ENCODE measurements around the gene PGAP6. TPM values are rescaled to one million over a fixed set of nuclear protein-coding genes. Genes with fewer than 3 reads are reported as not detected.

PGAP6 gene
- total and polyA plus RNA-seq, 2 of the 8 experiments (the other 6 are each of a cell fraction or from before 2014, with no cell fraction given) = 86.8 to 364 TPM

DNA sequence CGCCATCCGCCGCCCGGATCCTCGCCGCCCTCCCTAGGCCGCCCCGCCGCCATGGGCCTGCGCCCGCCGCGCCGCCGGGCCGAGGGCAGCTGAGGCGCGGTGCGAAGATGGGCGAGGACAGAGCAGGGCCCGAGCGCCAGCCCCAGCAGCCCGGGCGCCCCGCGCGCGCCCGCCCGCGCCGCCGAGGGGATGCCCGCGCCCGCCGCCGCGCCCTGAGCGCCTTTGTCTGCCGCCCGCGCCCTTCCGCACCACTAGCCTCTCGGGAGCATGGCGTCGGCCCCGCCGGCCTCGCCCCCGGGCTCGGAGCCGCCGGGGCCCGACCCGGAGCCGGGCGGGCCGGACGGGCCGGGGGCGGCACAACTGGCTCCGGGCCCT, 43.9 kb upstream of the PGAP6 start:
- Histone ChIP-seq H3K14ac (ENCODE audit: insufficient read length) (no peak overlapping the region), H2BK120ac (replicated peaks; ENCODE audit: low read depth, low read length) (no peak overlapping the region), H3K23ac (ENCODE audit: insufficient read length) (no peak overlapping the region), H3K23me2 (ENCODE audit: low read depth, low read length) (peaks cover 13% of the 10 kb centered on the region; the same call in 1 of the 2 replicates), H3K9me3 (ENCODE audit: insufficient read depth in 2 of 2, low read depth in 1 of 2, low read length in 1 of 2) (no peaks in the 10 kb centered on the region), H2BK20ac (ENCODE audit: low read length) (no peak overlapping the region), H2BK5ac (ENCODE audit: low read depth, low read length) (no peak overlapping the region), H2BK12ac (ENCODE audit: low read depth, low read length) (no peak overlapping the region), H4K91ac (replicated peaks; ENCODE audit: insufficient read length, low read length) (no peak overlapping the region), H3K4me2 (ENCODE audit: insufficient read depth in 1 of 2, low read depth in 2 of 2, low read length in 2 of 2) (peak overlapping the region; percentile 86 to 99; a peak in 2 of 4 replicates), H3K4me3 (ENCODE audit: extremely low read depth in 1 of 4, insufficient read depth in 2 of 4, low read depth in 3 of 4, low read length in 4 of 4) (peak overlapping the region in 3 of 4 experiments; percentile 60 to 97 (median 68); a peak in 5 of 8 replicates), H3K9ac (replicated peaks in 1 of 4; ENCODE audit: extremely low read depth in 1 of 4, low read depth in 3 of 4, low read length in 3 of 4) (peak overlapping the region in 3 of 4 experiments; percentile 62 to 75 (median 71); a peak in 3 of 7 replicates), H3K18ac (ENCODE audit: extremely low read depth, low read length) (no peak overlapping the region), H2AK5ac (ENCODE audit: low read depth, low read length) (no peak overlapping the region), H3K36me3 (ENCODE audit: control insufficient read depth in 2 of 4, insufficient read depth in 4 of 4, low read length in 3 of 4) (no peaks in the 10 kb centered on the region), H4K20me1 (replicated peaks in 1 of 2; ENCODE audit: control insufficient read depth in 1 of 2, insufficient read depth in 2 of 2, low read length in 2 of 2) (peaks cover 4 to 15% of the 10 kb centered on the region in 2 experiments), H3K4me1 (replicated peaks in 1 of 4; ENCODE audit: control insufficient read depth in 3 of 4, insufficient read depth in 4 of 4, low read length in 3 of 4) (peaks cover 0 to 15% (median 7%) of the 10 kb centered on the region in 4 experiments; a peak in 4 of 7 replicates), H2BK15ac (ENCODE audit: low read length) (no peak overlapping the region), H2AFZ (ENCODE audit: low read length) (no peak overlapping the region), H3K79me1 (ENCODE audit: low read depth, low read length) (peaks cover 4% of the 10 kb centered on the region), H4K5ac (ENCODE audit: insufficient read length, low read depth, low read length) (no peak overlapping the region), H3K56ac (replicated peaks; ENCODE audit: insufficient read length, low read depth, low read length) (no peak overlapping the region), H3K79me2 (ENCODE audit: control insufficient read depth in 1 of 2, insufficient read depth in 2 of 2, low read length in 2 of 2) (peaks cover 0 to 32% of the 10 kb centered on the region in 2 experiments; a peak in 2 of 4 replicates), H3K27me3 (replicated peaks in 1 of 4; ENCODE audit: control insufficient read depth in 3 of 4, extremely low read depth in 1 of 4, insufficient read depth in 3 of 4, low read length in 3 of 4) (peaks cover 11 to 33% (median 24%) of the 10 kb centered on the region in 4 experiments), H3K4ac (replicated peaks; ENCODE audit: insufficient read length, low read depth, low read length) (no peak overlapping the region), H3K27ac (ENCODE audit: low read depth, low read length) (no peak overlapping the region), H4K8ac (ENCODE audit: extremely low read depth, insufficient read depth, low read length) (no peak overlapping the region)
- DNase-seq (ENCODE audit: low read depth in 1 of 2, low spot score in 2 of 2) (no peak), FAIRE-seq (no peak)
- ChIA-PET POLR2A (ENCODE audit: partially characterized antibody) (interaction anchor here (0.9 to 2.3 kb wide), 11 partner anchors 11 to 133 kb away, joined by 3 to 6 read pairs (median 4); partner anchors contain the start of gene DECR2), CTCF (ENCODE audit: partially characterized antibody) (interaction anchor here (0.8 to 2.9 kb wide), 7 partner anchors 11 to 185 kb away, joined by 3 to 9 read pairs (median 4); no protein-coding TSS in a partner anchor)
- WGBS, 2 experiments (ENCODE audit: extremely low coverage in 1 of 2, insufficient coverage in 1 of 2, insufficient read length in 1 of 2, insufficient replicate concordance in 2 of 2, low coverage in 1 of 2, low lambda C conversion rate in 2 of 2, missing lambda C conversion rate in 1 of 2) = 1% methylated on average over 41 of the region's 63 CpGs; no CpG with 5 or more reads in 1 of the 2 experiments

All from H1 (cell line).